DOHH2 (cell line): ENCODE measurements around the gene PCDHA2.
"Not testable (repeated sequence)": the region's sequence is repeated elsewhere in the genome, so short reads cannot be mapped to it uniquely, and the experiment has no call there.

Experiments used
- H3F3A ChIP-seq: fragments of 200-600 bp; sonication (generic), shearing (Covaris generic); 2 replicates; pipeline ENCODE4 v1.6.0; 2016; ENCODE audit warnings: antibody characterized with exemption, mild to moderate bottlenecking; ENCODE audit not compliant: control insufficient read depth, insufficient read depth
- H3K27ac ChIP-seq: fragments of 200-600 bp; sonication (generic); 2 replicates; pipeline ENCODE4 v1.5.1; 2014; ENCODE audit warnings: low read depth, mild to moderate bottlenecking, low read length, moderate library complexity
- H3K27me3 ChIP-seq: fragments of 200-600 bp; sonication (generic); 2 replicates; pipeline ENCODE4 v1.6.1; 2014; ENCODE audit warnings: mild to moderate bottlenecking, low read length, mixed read lengths; ENCODE audit not compliant: control insufficient read depth
- H3K36me3 ChIP-seq: fragments of 200-600 bp; sonication (generic); 2 replicates; pipeline ENCODE4 v1.6.1; 2014; ENCODE audit warnings: mild to moderate bottlenecking, low read length, moderate library complexity, mixed read lengths; ENCODE audit not compliant: control insufficient read depth
- H3K4me1 ChIP-seq: fragments of 200-600 bp; sonication (generic); 2 replicates; pipeline ENCODE4 v1.6.1; 2014; ENCODE audit warnings: mild to moderate bottlenecking, low read length, mixed read lengths; ENCODE audit not compliant: control insufficient read depth
- H3K4me2 ChIP-seq: fragments of 200-600 bp; sonication (generic); 2 replicates; pipeline ENCODE4 v1.6.0; 2014; ENCODE audit warnings: mild to moderate bottlenecking, low read length, moderate library complexity
- H3K4me3 ChIP-seq: fragments of 200-600 bp; sonication (generic); 2 replicates; pipeline ENCODE4 v1.5.1; 2014; ENCODE audit warnings: mild to moderate bottlenecking, low read length, mixed read lengths
- H3K79me2 ChIP-seq: fragments of 200-600 bp; sonication (generic); 2 replicates; pipeline ENCODE4 v1.6.1; 2014; ENCODE audit warnings: mild to moderate bottlenecking, low read length, mixed read lengths; ENCODE audit not compliant: control insufficient read depth
- H3K9me2 ChIP-seq: fragments of 200-600 bp; sonication (generic); replicated peaks from 2 replicates; pipeline ENCODE4 v1.6.1; 2014; ENCODE audit warnings: mild to moderate bottlenecking, low read length, mixed read lengths; ENCODE audit not compliant: control insufficient read depth
- H3K9me3 ChIP-seq: fragments of 200-600 bp; sonication (generic); 2 replicates; pipeline ENCODE4 v1.6.1; 2014; ENCODE audit warnings: antibody characterized with exemption, low read length, mixed read lengths; ENCODE audit not compliant: control insufficient read depth, insufficient read depth
- H4K20me1 ChIP-seq: fragments of 200-600 bp; sonication (generic); 2 replicates; pipeline ENCODE4 v1.6.0; 2014; ENCODE audit warnings: low read depth, mild to moderate bottlenecking, antibody characterized with exemption, low read length, moderate library complexity; ENCODE audit not compliant: control insufficient read depth, insufficient read depth
- EZH2phosphoT487 ChIP-seq: fragments of 200-600 bp; sonication (generic); IDR thresholded peaks from 2 replicates; pipeline ENCODE4 v1.6.1; 2017; ENCODE audit warnings: borderline replicate concordance, mild to moderate bottlenecking, antibody characterized with exemption, low read length, moderate library complexity, mixed read lengths
- TF ChIP-seq, protein P1 (sequence below): fragments of 200-600 bp; sonication (generic); IDR thresholded peaks from one replicate; pipeline ENCODE4 v1.5.1; 2014; ENCODE audit warnings: antibody characterized with exemption, mild to moderate bottlenecking, low read depth, low read length; ENCODE audit not compliant: poor library complexity, severe bottlenecking

Gene PCDHA2

DNA sequence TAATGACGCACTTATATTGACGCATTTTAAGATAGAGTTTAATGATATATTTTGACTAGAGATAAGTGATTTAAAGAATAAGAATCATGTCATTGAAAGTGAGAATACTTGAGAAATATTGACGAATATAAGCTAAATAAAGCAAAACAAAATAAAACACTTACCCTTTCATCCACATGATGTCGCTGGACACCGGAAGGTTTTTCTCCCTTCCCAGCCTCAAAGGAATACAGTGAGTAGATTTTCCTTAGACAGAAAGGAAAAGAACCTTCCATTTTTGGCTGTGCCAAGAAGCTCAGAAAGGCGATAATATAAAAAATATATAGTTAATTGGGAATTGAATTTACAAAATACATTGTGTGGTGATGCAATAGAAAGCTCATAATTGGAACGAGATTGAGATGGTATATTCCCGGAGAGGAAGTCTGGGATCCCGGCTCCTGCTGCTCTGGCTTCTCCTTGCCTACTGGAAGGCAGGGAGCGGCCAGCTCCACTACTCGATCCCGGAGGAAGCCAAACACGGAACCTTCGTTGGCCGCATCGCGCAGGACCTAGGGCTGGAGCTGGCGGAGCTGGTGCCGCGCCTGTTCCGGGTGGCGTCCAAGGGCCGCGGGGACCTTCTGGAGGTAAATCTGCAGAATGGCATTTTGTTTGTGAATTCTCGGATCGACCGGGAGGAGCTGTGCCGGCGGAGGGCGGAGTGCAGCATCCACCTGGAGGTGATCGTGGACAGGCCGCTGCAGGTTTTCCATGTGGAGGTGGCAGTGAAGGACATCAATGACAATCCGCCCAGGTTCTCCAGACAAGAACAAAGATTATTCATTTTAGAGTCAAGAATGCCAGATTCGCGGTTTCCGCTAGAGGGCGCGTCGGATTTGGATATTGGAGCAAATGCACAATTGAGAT, 27.0 kb downstream of the PCDHA2 start, which contains the start of gene PCDHA5:
TSS of gene PCDHA5 (plus strand) at position 239 of the 906 bp plus-strand sequence.
- H3K4me2 ChIP-seq = no peak within 1 kb of the TSS
- H3F3A ChIP-seq = no peaks in the 10 kb centered on the region
- H3K27me3 ChIP-seq = no peaks in the 10 kb centered on the region; the same call in 1 of the 2 replicates
- TF ChIP-seq, protein P1, sequence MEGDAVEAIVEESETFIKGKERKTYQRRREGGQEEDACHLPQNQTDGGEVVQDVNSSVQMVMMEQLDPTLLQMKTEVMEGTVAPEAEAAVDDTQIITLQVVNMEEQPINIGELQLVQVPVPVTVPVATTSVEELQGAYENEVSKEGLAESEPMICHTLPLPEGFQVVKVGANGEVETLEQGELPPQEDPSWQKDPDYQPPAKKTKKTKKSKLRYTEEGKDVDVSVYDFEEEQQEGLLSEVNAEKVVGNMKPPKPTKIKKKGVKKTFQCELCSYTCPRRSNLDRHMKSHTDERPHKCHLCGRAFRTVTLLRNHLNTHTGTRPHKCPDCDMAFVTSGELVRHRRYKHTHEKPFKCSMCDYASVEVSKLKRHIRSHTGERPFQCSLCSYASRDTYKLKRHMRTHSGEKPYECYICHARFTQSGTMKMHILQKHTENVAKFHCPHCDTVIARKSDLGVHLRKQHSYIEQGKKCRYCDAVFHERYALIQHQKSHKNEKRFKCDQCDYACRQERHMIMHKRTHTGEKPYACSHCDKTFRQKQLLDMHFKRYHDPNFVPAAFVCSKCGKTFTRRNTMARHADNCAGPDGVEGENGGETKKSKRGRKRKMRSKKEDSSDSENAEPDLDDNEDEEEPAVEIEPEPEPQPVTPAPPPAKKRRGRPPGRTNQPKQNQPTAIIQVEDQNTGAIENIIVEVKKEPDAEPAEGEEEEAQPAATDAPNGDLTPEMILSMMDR = peak; percentile 67
- no peak for TF ChIP-seq EZH2phosphoT487
- H3K79me2 ChIP-seq = no peaks in the 10 kb centered on the region
- no peaks in the 10 kb centered on the region for H3K9me3 ChIP-seq
- no peaks in the 10 kb centered on the region for H3K9me2 ChIP-seq
- no peaks in the 10 kb centered on the region for H3K36me3 ChIP-seq
- no peaks in the 10 kb centered on the region for H4K20me1 ChIP-seq
- H3K27ac ChIP-seq = no peak within 1 kb of the TSS
- no peaks in the 10 kb centered on the region for H3K4me1 ChIP-seq
- H3K4me3 ChIP-seq = no peak within 1 kb of the TSS

DNA sequence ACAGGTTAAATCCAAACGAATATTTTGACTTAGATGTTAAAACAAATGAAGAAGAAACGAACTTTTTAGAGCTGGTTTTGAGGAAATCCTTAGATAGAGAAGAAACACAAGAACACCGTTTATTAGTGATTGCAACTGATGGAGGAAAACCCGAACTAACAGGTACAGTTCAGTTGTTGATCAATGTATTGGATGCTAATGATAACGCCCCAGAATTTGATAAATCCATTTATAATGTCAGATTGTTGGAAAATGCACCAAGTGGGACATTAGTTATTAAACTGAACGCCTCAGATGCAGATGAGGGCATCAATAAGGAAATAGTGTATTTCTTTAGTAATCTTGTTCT, 27.6 kb downstream of the PCDHA2 start:
- H3K27me3 ChIP-seq = no peaks in the 10 kb centered on the region

DNA sequence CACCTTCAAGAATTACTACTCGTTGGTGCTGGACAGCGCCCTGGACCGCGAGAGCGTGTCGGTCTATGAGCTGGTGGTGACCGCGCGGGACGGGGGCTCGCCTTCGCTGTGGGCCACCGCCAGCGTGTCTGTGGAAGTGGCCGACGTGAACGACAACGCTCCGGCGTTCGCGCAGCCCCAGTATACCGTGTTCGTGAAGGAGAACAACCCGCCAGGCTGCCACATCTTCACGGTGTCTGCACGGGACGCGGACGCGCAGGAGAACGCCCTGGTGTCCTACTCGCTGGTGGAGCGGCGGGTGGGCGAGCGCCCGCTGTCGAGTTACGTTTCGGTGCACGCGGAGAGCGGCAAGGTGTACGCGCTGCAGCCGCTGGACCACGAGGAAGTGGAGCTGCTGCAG, 28.3 kb downstream of the PCDHA2 start:
- not testable (repeated sequence) for H3K27ac ChIP-seq, H3K9me2 ChIP-seq, H3K36me3 ChIP-seq, H3K4me3 ChIP-seq, H3K4me1 ChIP-seq, H3K27me3 ChIP-seq, H4K20me1 ChIP-seq, H3K79me2 ChIP-seq, H3K9me3 ChIP-seq, H3F3A ChIP-seq, H3K4me2 ChIP-seq

More for the DNA sequence above, 27.6 kb downstream of the PCDHA2 start:
- no peaks in the 10 kb centered on the region for H3K9me3 ChIP-seq
- no peaks in the 10 kb centered on the region for H3K4me1 ChIP-seq
- H3K36me3 ChIP-seq = no peaks in the 10 kb centered on the region
- no peaks in the 10 kb centered on the region for H3F3A ChIP-seq
- H4K20me1 ChIP-seq = no peaks in the 10 kb centered on the region
- TF ChIP-seq, protein P1 = no peak
- TF ChIP-seq EZH2phosphoT487 = no peak
- no peak overlapping the region for H3K27ac ChIP-seq
- H3K9me2 ChIP-seq = no peaks in the 10 kb centered on the region
- no peaks in the 10 kb centered on the region for H3K79me2 ChIP-seq
- H3K4me3 ChIP-seq = no peak overlapping the region
- no peak overlapping the region for H3K4me2 ChIP-seq

DNA sequence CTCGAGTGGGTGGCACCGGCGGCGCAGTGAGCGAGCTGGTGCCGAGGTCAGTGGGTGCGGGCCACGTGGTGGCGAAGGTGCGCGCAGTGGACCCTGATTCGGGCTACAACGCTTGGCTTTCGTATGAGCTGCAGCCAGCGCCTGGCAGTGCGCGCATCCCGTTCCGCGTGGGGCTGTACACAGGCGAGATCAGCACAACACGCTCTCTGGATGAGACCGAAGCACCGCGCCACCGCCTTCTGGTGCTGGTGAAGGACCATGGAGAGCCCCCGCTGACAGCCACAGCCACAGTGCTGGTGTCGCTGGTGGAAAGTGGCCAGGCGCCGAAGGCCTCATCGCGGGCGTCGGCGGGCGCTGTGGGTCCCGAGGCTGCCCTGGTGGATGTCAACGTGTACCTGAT, 28.8 kb downstream of the PCDHA2 start:
- Histone ChIP-seq H3K9me3 (no peaks in the 10 kb centered on the region), H3K27me3 (no peaks in the 10 kb centered on the region), H4K20me1 (no peaks in the 10 kb centered on the region), H3K4me3 (no peak overlapping the region), H3K27ac (no peak overlapping the region), H3F3A (no peaks in the 10 kb centered on the region), H3K4me2 (no peak overlapping the region), H3K9me2 (no peaks in the 10 kb centered on the region), H3K36me3 (no peaks in the 10 kb centered on the region), H3K4me1 (no peaks in the 10 kb centered on the region), H3K79me2 (no peaks in the 10 kb centered on the region)
- TF ChIP-seq, protein P1 = no peak
- no peak for TF ChIP-seq EZH2phosphoT487
